ENCODE data around the gene TGFBR2. TPM values are rescaled to one million over a fixed set of nuclear protein-coding genes. Genes with fewer than 3 reads are reported as not detected.
A peak's percentile ranks its signal among the peaks of the same experiment; 100 is the strongest.

Gene TGFBR2
- total RNA-seq, 1 experiment from 2014 or later: 16.1 TPM

DNA sequence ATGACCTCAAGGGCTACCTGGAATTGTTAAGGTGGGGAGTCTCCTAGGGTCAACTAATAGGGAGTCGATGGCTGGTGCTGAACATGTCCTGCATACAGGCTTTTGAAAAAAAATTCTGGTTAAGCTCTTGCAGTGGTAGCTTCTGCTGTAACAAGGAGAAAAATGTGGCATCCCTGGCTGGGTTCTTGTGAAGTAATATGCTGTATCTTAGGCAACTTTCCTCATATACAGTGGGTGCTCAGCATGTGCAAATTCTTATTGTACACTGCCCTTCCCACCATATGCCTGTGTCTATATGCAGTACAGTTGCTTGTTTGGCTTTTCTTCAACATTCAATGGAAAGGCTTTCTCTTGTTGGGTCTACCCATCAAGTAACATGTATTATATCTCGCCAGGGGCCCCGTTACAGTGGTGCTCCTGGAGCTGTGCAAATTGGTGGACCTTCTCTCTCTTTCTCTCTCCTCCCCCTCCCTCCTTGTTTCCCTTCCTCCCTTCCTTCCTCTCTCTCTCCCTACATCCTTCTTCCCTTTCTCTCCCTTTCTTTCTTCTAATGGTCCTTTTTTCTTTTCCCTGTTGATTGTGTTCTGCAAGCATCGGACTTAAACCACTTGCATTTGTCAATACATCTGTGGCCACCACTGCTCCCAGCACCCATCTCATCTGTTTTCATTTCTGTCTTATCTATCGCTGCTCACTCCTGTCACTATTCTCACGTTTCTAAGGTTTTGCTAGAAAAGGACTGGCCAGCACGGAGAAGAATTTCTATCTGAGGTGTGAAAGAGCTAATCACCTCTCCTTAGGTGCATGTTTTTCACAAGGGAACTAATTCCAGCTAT is 35.2 kb downstream of the TGFBR2 start:
- ChIA-PET CTCF (no interaction called here), POLR2A (ENCODE audit: low non-redundant PET) (no interaction called here)
- peaks cover 28% of the 10 kb centered on the region for H3K4me1 ChIP-seq (ENCODE audit: insufficient read depth, low read length, poor library complexity, severe bottlenecking)
- H3K27ac ChIP-seq (ENCODE audit: low read depth, low read length, poor library complexity, severe bottlenecking): no peak overlapping the region
- H3K36me3 ChIP-seq (ENCODE audit: insufficient read depth, low read length, poor library complexity, severe bottlenecking): peaks cover 9% of the 10 kb centered on the region
- BruUV-seq (replicated peaks): no TSS peak
- intact Hi-C loops (cut with micrococcal nuclease; ENCODE audit: unreplicated experiment): no loop called here
- H3K27me3 ChIP-seq (replicated peaks; ENCODE audit: insufficient read depth, low read depth, low read length, poor library complexity): no peaks in the 10 kb centered on the region
- TF ChIP-seq, protein P1, sequence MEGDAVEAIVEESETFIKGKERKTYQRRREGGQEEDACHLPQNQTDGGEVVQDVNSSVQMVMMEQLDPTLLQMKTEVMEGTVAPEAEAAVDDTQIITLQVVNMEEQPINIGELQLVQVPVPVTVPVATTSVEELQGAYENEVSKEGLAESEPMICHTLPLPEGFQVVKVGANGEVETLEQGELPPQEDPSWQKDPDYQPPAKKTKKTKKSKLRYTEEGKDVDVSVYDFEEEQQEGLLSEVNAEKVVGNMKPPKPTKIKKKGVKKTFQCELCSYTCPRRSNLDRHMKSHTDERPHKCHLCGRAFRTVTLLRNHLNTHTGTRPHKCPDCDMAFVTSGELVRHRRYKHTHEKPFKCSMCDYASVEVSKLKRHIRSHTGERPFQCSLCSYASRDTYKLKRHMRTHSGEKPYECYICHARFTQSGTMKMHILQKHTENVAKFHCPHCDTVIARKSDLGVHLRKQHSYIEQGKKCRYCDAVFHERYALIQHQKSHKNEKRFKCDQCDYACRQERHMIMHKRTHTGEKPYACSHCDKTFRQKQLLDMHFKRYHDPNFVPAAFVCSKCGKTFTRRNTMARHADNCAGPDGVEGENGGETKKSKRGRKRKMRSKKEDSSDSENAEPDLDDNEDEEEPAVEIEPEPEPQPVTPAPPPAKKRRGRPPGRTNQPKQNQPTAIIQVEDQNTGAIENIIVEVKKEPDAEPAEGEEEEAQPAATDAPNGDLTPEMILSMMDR (conservative IDR thresholded peaks at IDR 0.05; ENCODE audit: low read depth, low read length): no peak
- TF ChIP-seq EZH2 (IDR thresholded peaks at IDR 0.05; ENCODE audit: borderline replicate concordance, low read depth, low read length, poor library complexity, severe bottlenecking): no peak
- no peaks in the 10 kb centered on the region for H3K9me3 ChIP-seq (ENCODE audit: low read depth, low read length, poor library complexity, severe bottlenecking)
- no peak for DNase-seq (ENCODE audit: low spot score)
- no peak overlapping the region for H3K4me3 ChIP-seq (ENCODE audit: low read depth, low read length, poor library complexity, severe bottlenecking)

DNA sequence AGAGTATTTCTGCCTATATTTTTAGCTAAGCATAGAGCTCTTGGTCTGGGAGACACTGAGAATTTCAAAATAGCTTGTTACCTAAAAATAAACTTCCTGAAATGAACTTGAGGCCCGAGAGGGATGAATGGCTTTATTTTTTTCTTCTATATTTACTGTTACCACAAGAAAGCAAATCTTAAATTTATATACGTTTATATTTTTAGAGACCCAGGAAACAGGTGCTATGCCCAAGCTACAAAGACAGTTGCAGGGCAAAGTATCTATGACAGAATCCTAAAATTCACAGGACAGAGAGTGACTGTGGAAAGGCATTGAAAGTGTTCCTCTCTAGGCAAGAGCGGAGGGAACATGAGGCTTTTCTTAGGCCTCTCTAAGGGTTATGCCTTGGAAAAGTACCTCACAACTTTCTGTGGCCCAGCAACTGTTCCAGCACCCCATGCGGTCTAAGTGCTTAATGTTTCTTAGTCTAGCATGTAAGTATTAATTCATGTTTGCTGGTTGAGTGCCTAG is 36.5 kb downstream of the TGFBR2 start:
- H3K9me3 ChIP-seq (ENCODE audit: low read depth, low read length, poor library complexity, severe bottlenecking): no peaks in the 10 kb centered on the region
- intact Hi-C loops (cut with micrococcal nuclease; ENCODE audit: unreplicated experiment): no loop called here
- H3K27me3 ChIP-seq (replicated peaks; ENCODE audit: insufficient read depth, low read depth, low read length, poor library complexity): no peaks in the 10 kb centered on the region
- H3K36me3 ChIP-seq (ENCODE audit: insufficient read depth, low read length, poor library complexity, severe bottlenecking): peaks cover 9% of the 10 kb centered on the region
- CTCF ChIA-PET: no interaction called here
- H3K27ac ChIP-seq (ENCODE audit: low read depth, low read length, poor library complexity, severe bottlenecking): peak overlapping the region; percentile 2
- BruUV-seq (replicated peaks): no TSS peak
- POLR2A ChIA-PET (ENCODE audit: low non-redundant PET): no interaction called here
- peaks cover 29% of the 10 kb centered on the region for H3K4me1 ChIP-seq (ENCODE audit: insufficient read depth, low read length, poor library complexity, severe bottlenecking)
- no peak overlapping the region for H3K4me3 ChIP-seq (ENCODE audit: low read depth, low read length, poor library complexity, severe bottlenecking)
- DNase-seq (ENCODE audit: low spot score): no peak
- TF ChIP-seq, protein P1 (conservative IDR thresholded peaks at IDR 0.05; ENCODE audit: low read depth, low read length): no peak

DNA sequence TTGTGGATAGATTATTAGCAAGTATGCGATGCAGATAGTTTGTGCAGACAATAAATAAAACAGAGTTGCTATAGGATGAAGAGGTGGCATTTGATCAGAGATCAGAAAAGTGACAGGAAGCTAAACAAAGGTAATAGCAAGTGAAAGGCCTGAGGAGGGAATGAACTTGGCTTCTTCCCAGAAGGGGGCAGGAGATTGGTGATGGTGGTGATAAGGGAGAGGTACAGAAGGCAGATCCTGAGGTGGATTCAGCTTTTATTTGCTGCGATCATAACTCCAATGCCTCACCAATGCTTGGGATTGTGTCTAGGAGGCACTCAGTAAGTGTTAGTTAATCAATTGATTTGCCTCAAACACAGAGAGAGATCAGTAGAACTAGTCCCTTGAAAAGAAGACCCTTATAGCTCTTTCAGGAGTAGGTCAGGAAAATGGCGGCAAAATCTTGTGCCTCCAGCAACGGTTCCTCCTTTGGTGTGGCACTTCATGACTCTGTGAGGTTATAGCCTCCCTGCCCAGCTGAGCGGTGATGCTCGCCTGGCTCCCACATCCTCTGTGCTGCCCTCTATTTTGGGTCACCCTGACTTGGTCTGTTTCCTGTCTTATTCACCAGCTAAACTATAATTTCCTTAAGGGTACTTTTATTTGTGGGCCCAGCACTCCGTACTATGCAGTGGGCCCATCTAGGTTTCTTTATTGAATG is 37.5 kb downstream of the TGFBR2 start:
- BruUV-seq (replicated peaks): no TSS peak
- H3K27me3 ChIP-seq (replicated peaks; ENCODE audit: insufficient read depth, low read depth, low read length, poor library complexity): no peaks in the 10 kb centered on the region
- no peaks in the 10 kb centered on the region for H3K9me3 ChIP-seq (ENCODE audit: low read depth, low read length, poor library complexity, severe bottlenecking)
- H3K36me3 ChIP-seq (ENCODE audit: insufficient read depth, low read length, poor library complexity, severe bottlenecking): peaks cover 9% of the 10 kb centered on the region
- peak overlapping the region; percentile 44 for H3K27ac ChIP-seq (ENCODE audit: low read depth, low read length, poor library complexity, severe bottlenecking)
- no peak overlapping the region for H3K4me3 ChIP-seq (ENCODE audit: low read depth, low read length, poor library complexity, severe bottlenecking)
- intact Hi-C loops (cut with micrococcal nuclease; ENCODE audit: unreplicated experiment): no loop called here
- peaks cover 39% of the 10 kb centered on the region for H3K4me1 ChIP-seq (ENCODE audit: insufficient read depth, low read length, poor library complexity, severe bottlenecking)
- TF ChIP-seq, protein P1 (conservative IDR thresholded peaks at IDR 0.05; ENCODE audit: low read depth, low read length): no peak
- TF ChIP-seq EZH2 (IDR thresholded peaks at IDR 0.05; ENCODE audit: borderline replicate concordance, low read depth, low read length, poor library complexity, severe bottlenecking): no peak
- ChIA-PET CTCF (no interaction called here), POLR2A (ENCODE audit: low non-redundant PET) (no interaction called here)
- DNase-seq (ENCODE audit: low spot score): no peak
